ENCODE data around the gene THBS4.

DNA sequence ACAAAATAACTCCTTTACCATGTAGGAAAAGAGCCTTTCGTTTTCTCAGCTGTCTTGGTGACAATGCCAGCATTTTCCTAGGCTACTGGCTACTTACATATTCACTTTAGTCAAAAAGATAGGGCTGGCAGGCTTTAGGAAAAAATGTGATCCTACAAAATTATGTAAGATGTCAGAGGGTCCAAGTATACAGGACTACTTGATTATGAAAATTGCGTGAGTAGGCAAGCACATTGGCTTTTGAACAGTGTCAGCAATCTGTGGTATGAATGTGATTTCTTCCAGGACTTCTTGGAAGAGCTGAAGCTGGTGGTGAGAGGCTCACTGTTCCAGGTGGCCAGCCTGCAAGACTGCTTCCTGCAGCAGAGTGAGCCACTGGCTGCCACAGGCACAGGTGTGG is 22.8 kb downstream of the THBS4 start:
- TF ChIP-seq, protein P1, sequence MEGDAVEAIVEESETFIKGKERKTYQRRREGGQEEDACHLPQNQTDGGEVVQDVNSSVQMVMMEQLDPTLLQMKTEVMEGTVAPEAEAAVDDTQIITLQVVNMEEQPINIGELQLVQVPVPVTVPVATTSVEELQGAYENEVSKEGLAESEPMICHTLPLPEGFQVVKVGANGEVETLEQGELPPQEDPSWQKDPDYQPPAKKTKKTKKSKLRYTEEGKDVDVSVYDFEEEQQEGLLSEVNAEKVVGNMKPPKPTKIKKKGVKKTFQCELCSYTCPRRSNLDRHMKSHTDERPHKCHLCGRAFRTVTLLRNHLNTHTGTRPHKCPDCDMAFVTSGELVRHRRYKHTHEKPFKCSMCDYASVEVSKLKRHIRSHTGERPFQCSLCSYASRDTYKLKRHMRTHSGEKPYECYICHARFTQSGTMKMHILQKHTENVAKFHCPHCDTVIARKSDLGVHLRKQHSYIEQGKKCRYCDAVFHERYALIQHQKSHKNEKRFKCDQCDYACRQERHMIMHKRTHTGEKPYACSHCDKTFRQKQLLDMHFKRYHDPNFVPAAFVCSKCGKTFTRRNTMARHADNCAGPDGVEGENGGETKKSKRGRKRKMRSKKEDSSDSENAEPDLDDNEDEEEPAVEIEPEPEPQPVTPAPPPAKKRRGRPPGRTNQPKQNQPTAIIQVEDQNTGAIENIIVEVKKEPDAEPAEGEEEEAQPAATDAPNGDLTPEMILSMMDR (conservative IDR thresholded peaks at IDR 0.05), result no peak
- TF ChIP-seq EZH2 (IDR thresholded peaks at IDR 0.05; ENCODE audit: low read depth), result no peak
